ENCODE data around the gene ANXA6.

GRCh38 chr5:151157426-151158286 is at the start of gene ANXA6:
- TF ChIP-seq ZNF76 (tag by site-specific recombination; IDR thresholded peaks at IDR 0.05; ENCODE audit: borderline replicate concordance, low read depth) (peak; percentile 90), SP2 (tag by site-specific recombination; IDR thresholded peaks at IDR 0.05) (peak; percentile 73), ZBTB26 (tag by site-specific recombination; optimal IDR thresholded peaks at IDR 0.05) (peak; percentile 85), ZNF121 (tag by site-specific recombination; IDR thresholded peaks at IDR 0.05) (no peak)
- TF ChIP-seq, protein P1, sequence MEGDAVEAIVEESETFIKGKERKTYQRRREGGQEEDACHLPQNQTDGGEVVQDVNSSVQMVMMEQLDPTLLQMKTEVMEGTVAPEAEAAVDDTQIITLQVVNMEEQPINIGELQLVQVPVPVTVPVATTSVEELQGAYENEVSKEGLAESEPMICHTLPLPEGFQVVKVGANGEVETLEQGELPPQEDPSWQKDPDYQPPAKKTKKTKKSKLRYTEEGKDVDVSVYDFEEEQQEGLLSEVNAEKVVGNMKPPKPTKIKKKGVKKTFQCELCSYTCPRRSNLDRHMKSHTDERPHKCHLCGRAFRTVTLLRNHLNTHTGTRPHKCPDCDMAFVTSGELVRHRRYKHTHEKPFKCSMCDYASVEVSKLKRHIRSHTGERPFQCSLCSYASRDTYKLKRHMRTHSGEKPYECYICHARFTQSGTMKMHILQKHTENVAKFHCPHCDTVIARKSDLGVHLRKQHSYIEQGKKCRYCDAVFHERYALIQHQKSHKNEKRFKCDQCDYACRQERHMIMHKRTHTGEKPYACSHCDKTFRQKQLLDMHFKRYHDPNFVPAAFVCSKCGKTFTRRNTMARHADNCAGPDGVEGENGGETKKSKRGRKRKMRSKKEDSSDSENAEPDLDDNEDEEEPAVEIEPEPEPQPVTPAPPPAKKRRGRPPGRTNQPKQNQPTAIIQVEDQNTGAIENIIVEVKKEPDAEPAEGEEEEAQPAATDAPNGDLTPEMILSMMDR (tag by site-specific recombination; IDR thresholded peaks at IDR 0.05) = no peak

Data from HEK293 (cell line).